IMR-90 (cell line): ENCODE measurements around the gene EPM2AIP1. TPM values are rescaled to one million over a fixed set of nuclear protein-coding genes. Genes with fewer than 3 reads are reported as not detected.

Experiments used
- ATAC-seq: fragments of 200-7000 bp; cut with Tn5 transposase; 2 replicates; pipeline ENCODE4 v1.9.1; 2020; ENCODE audit warnings: low read depth, mild to moderate bottlenecking, moderate library complexity
- BruUV-seq: library from RNA; stranded (reverse); fragments of 400-500 nt; replicated peaks from 2 replicates; lab custom pipeline; 2021; lab: Mats Ljungman, UMichigan
- CTCF ChIA-PET: fragments of 300-600 bp; formaldehyde crosslinking; extraction: SDS; loops from one replicate; lab custom pipeline; 2021; ENCODE audit warnings: antibody characterized with exemption; lab: Yijun Ruan, JAX
- POLR2A ChIA-PET: fragments of 300-600 bp; sonication (Branson Sonifier 250); formaldehyde crosslinking; loops from one replicate; lab custom pipeline; 2022; ENCODE audit warnings: antibody characterized with exemption; ENCODE audit not compliant: unreplicated experiment; lab: Charles Lee
- DNase-seq: peaks from one replicate; pipeline ENCODE4 v3.0.0; 2013
- H2AFZ ChIP-seq: replicated peaks from 2 replicates; pipeline ENCODE3; 2013; ENCODE audit warnings: low read length, mild to moderate bottlenecking; ENCODE audit not compliant: poor library complexity
- H2AK5ac ChIP-seq: 2 replicates; pipeline ENCODE4 v1.6.1; 2013; ENCODE audit warnings: low read depth, low read length, inconsistent platforms
- H2AK9ac ChIP-seq: replicated peaks from 2 replicates; pipeline ENCODE3; 2013; ENCODE audit warnings: mild to moderate bottlenecking, low read depth, low read length, moderate library complexity; ENCODE audit not compliant: poor library complexity
- H2BK120ac ChIP-seq: 2 replicates; pipeline ENCODE4 v1.6.1; 2013; ENCODE audit warnings: low read depth, low read length, inconsistent platforms
- H2BK15ac ChIP-seq: 3 replicates; pipeline ENCODE4 v1.6.1; 2013; ENCODE audit warnings: low read depth, low read length, inconsistent platforms
- H2BK20ac ChIP-seq: 2 replicates; pipeline ENCODE4 v1.6.1; 2013; ENCODE audit warnings: low read depth, mild to moderate bottlenecking, inconsistent platforms, low read length, moderate library complexity
- H2BK5ac ChIP-seq: 2 replicates; pipeline ENCODE4 v1.6.1; 2013; ENCODE audit warnings: mild to moderate bottlenecking, low read depth, low read length, inconsistent platforms; ENCODE audit not compliant: poor library complexity, severe bottlenecking
- H3K14ac ChIP-seq: replicated peaks from 2 replicates; pipeline ENCODE4 v1.6.1; 2013; ENCODE audit warnings: low read depth, low read length, inconsistent platforms
- H3K18ac ChIP-seq: 2 replicates; pipeline ENCODE4 v1.6.1; 2013; ENCODE audit warnings: low read depth, low read length, control low read depth
- H3K23ac ChIP-seq: 2 replicates; pipeline ENCODE4 v1.6.1; 2013; ENCODE audit warnings: low read depth, low read length, inconsistent platforms
- H3K27ac ChIP-seq: 2 replicates; pipeline ENCODE4 v1.5.1; 2013; ENCODE audit warnings: mild to moderate bottlenecking, control low read depth, low read length; ENCODE audit not compliant: insufficient read depth
- H3K27me3 ChIP-seq: 2 replicates; pipeline ENCODE4 v1.6.1; 2013; ENCODE audit warnings: low read length; ENCODE audit not compliant: control insufficient read depth, insufficient read depth
- H3K36me3 ChIP-seq: 2 replicates; pipeline ENCODE4 v1.6.1; 2013; ENCODE audit warnings: low read length, mixed read lengths; ENCODE audit not compliant: control insufficient read depth, insufficient read depth
- H3K4ac ChIP-seq: 2 replicates; pipeline ENCODE4 v1.6.1; 2013; ENCODE audit warnings: low read depth, low read length, inconsistent platforms
- H3K4me1 ChIP-seq: 2 replicates; pipeline ENCODE4 v1.6.1; 2013; ENCODE audit warnings: low read length, mixed read lengths; ENCODE audit not compliant: control insufficient read depth, insufficient read depth
- H3K4me2 ChIP-seq: 2 replicates; pipeline ENCODE4 v1.6.1; 2013; ENCODE audit warnings: low read depth, mild to moderate bottlenecking, control low read depth, low read length, moderate library complexity
- H3K4me3 ChIP-seq: 2 replicates; pipeline ENCODE4 v1.5.1; 2013; ENCODE audit warnings: low read depth, mild to moderate bottlenecking, control low read depth, low read length, moderate library complexity; ENCODE audit not compliant: insufficient read depth
- H3K56ac ChIP-seq: 2 replicates; pipeline ENCODE4 v1.6.1; 2013; ENCODE audit warnings: low read length, inconsistent platforms; ENCODE audit not compliant: insufficient read depth; ENCODE audit errors: extremely low read depth
- H3K79me1 ChIP-seq, 2 experiments: 2 replicates each; pipeline ENCODE4 v1.6.1; 2013; ENCODE audit warnings: low read length in 2 of 2, inconsistent platforms in 1 of 2, low read depth in 1 of 2
- H3K9ac ChIP-seq: 2 replicates; pipeline ENCODE4 v1.6.1; 2013; ENCODE audit warnings: low read depth, low read length, control low read depth
- H3K9me1 ChIP-seq: 2 replicates; pipeline ENCODE4 v1.6.1; 2013; ENCODE audit warnings: low read length, inconsistent platforms; ENCODE audit not compliant: insufficient read depth
- H3K9me3 ChIP-seq: 2 replicates; pipeline ENCODE4 v1.6.1; 2013; ENCODE audit warnings: low read length; ENCODE audit not compliant: control insufficient read depth, insufficient read depth
- H4K20me1 ChIP-seq: 2 replicates; pipeline ENCODE4 v1.6.1; 2013; ENCODE audit warnings: low read length, inconsistent platforms; ENCODE audit not compliant: insufficient read depth
- H4K5ac ChIP-seq: 2 replicates; pipeline ENCODE4 v1.6.1; 2013; ENCODE audit warnings: mild to moderate bottlenecking, low read depth, low read length, control low read depth
- H4K8ac ChIP-seq, 2 experiments: 2 replicates each; pipeline ENCODE4 v1.6.1; 2013; ENCODE audit warnings: low read depth in 2 of 2, low read length in 2 of 2, control low read depth in 1 of 2, inconsistent platforms in 1 of 2
- H4K91ac ChIP-seq: 2 replicates; pipeline ENCODE4 v1.6.1; 2013; ENCODE audit warnings: low read depth, low read length, inconsistent platforms; ENCODE audit not compliant: insufficient read depth
- CEBPB ChIP-seq: IDR thresholded peaks from 2 replicates; pipeline ENCODE4 v1.6.1; 2012; ENCODE audit warnings: low read depth, low read length, improper control_type of control experiment
- CHD1 ChIP-seq: IDR thresholded peaks from 2 replicates; pipeline ENCODE4 v1.6.1; 2012; ENCODE audit warnings: low read depth, low read length, improper control_type of control experiment
- ELK1 ChIP-seq: fragments of 150-350 bp; IDR thresholded peaks from 2 replicates; pipeline ENCODE4 v1.6.1; 2016; ENCODE audit warnings: low read depth, mild to moderate bottlenecking, low read length, moderate library complexity, borderline replicate concordance
- FOS ChIP-seq: fragments of 150-350 bp; IDR thresholded peaks from 2 replicates; pipeline ENCODE4 v1.6.1; 2016; ENCODE audit warnings: low read depth, low read length
- MAFK ChIP-seq: IDR thresholded peaks from 2 replicates; pipeline ENCODE4 v1.6.1; 2012; ENCODE audit warnings: low read depth, low read length, improper control_type of control experiment
- MXI1 ChIP-seq: IDR thresholded peaks from 2 replicates; pipeline ENCODE4 v1.6.1; 2012; ENCODE audit warnings: low read depth, mild to moderate bottlenecking, low read length, moderate library complexity, borderline replicate concordance
- NFE2L2 ChIP-seq: fragments of 150-350 bp; IDR thresholded peaks from 2 replicates; pipeline ENCODE4 v1.6.1; 2016; ENCODE audit warnings: low read depth, mild to moderate bottlenecking, low read length
- POLR2A ChIP-seq: IDR thresholded peaks from 2 replicates; pipeline ENCODE4 v1.6.1; 2012; ENCODE audit warnings: mild to moderate bottlenecking, low read depth, low read length
- RAD21 ChIP-seq: IDR thresholded peaks from 2 replicates; pipeline ENCODE4 v1.6.1; 2012; ENCODE audit warnings: low read length, improper control_type of control experiment
- RCOR1 ChIP-seq: IDR thresholded peaks from 2 replicates; pipeline ENCODE4 v1.6.1; 2012; ENCODE audit warnings: mild to moderate bottlenecking, low read length, improper control_type of control experiment; ENCODE audit not compliant: insufficient replicate concordance
- SMC3 ChIP-seq: fragments of 150-350 bp; IDR thresholded peaks from 2 replicates; pipeline ENCODE4 v1.6.1; 2016; ENCODE audit warnings: low read depth, mild to moderate bottlenecking, antibody characterized with exemption, low read length, moderate library complexity
- WGBS, 2 experiments: methylation state at CpG; one replicate each; pipeline versions ENCODE4 v1.1.5 to v1.1.7; 2013; ENCODE audit warnings: missing lambda C conversion rate in 2 of 2; ENCODE audit not compliant: insufficient read length in 1 of 2; ENCODE audit errors: extremely low coverage in 2 of 2; 5-methylcytosine and 5-hydroxymethylcytosine counted together
- dilution Hi-C: fragments of 300-500 bp; cut with HindIII; formaldehyde crosslinking; loops from one replicate; pipeline ENCODE4 v1.14.3; 2018; ENCODE audit warnings: low sequenced_read_pairs; ENCODE audit not compliant: unreplicated experiment
- in situ Hi-C: fragments of 300-500 bp; cut with MboI; formaldehyde crosslinking; loops from 3 replicates; pipeline ENCODE4 v1.14.3; 2019; ENCODE audit warnings: low sequenced_read_pairs, inconsistent platforms, mixed read lengths
- intact Hi-C: fragments of 100-400 bp; cut with micrococcal nuclease; formaldehyde crosslinking; loops from 2 replicates; pipeline ENCODE4 v1.10.0; 2022
- polyA plus RNA-seq, 3 experiments: library from polyadenylated mRNA; depleted of rRNA; stranded (reverse); fragments of >200 nt; gene quantifications; 2 replicates each; pipeline ENCODE4 v1.2.3, GENCODE V29; 2012; ENCODE audit warnings: low replicate concordance in 1 of 3
- total RNA-seq: library from RNA; depleted of rRNA; stranded (reverse); fragments of >200 nt; gene quantifications from 2 replicates; pipeline ENCODE4 v1.2.3, GENCODE V29; 2012
- TF ChIP-seq, protein P1 (sequence below): fragments of 150-350 bp; IDR thresholded peaks from 2 replicates; pipeline ENCODE4 v1.6.1; 2017; ENCODE audit warnings: mild to moderate bottlenecking, antibody characterized with exemption, low read length, low read depth

The EPM2AIP1 gene
- total and polyA plus RNA-seq, 2 of the 4 experiments (the other 2 are of a cell fraction), result 6.4 to 13.4 TPM

DNA sequence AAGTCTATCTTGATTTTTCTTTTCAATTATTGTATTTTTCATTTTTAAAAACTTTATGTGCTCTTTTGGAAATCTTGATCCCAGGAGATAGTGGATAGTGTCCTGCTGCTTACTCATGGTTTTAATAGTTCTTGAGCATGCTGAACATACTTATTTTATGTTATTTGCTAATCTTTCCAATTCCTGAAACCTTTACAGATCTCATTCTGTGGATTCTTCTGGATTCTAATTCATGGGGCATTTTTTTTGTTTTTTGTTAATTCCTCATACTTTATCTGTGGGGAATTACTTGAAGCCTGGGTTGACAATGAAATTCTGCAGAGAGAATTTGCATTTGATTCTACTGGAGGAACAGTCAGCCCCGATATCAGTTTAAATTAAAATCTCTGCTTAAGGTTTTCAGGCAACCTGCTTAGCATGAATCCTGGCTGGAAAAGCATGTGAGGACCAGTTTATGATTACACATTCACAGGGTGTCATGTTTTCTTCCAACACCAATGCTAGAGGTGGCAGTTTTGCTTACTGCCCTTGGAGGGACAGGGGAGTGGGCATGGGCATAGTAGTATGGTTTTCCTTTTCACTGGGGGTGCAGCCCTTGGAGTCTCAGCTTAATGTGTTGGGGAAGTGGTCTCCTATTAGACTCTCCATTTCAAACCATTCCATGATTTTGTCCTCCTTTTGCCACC is 46.4 kb upstream of the EPM2AIP1 start:
- WGBS, 2 experiments, result no CpG with 5 or more reads among the region's 1 CpG
- H2AFZ ChIP-seq, result no peak overlapping the region
- no peak overlapping the region for H3K9ac ChIP-seq
- ATAC-seq (no peak), DNase-seq (no peak)
- no peak overlapping the region for H2BK5ac ChIP-seq
- H2BK20ac ChIP-seq, result no peak overlapping the region
- H3K4ac ChIP-seq, result no peak overlapping the region
- H4K91ac ChIP-seq, result no peak overlapping the region
- no peak overlapping the region for H2BK15ac ChIP-seq
- peaks cover 0 to 15% of the 10 kb centered on the region in 2 experiments; a peak in 2 of 4 replicates for H3K79me1 ChIP-seq
- H3K36me3 ChIP-seq, result peaks cover 25% of the 10 kb centered on the region
- intact Hi-C loops (no loop called here), in situ Hi-C loops (no loop called here), dilution Hi-C loops (no loop called here)
- no peak overlapping the region for H3K23ac ChIP-seq
- H2AK5ac ChIP-seq, result no peak overlapping the region
- H3K4me3 ChIP-seq, result no peak overlapping the region
- TF ChIP-seq MXI1, result no peak
- no peak for TF ChIP-seq SMC3
- no peak for TF ChIP-seq CEBPB
- TF ChIP-seq POLR2A, result no peak
- TF ChIP-seq FOS, result no peak
- no peak for TF ChIP-seq RCOR1
- TF ChIP-seq, protein P1, sequence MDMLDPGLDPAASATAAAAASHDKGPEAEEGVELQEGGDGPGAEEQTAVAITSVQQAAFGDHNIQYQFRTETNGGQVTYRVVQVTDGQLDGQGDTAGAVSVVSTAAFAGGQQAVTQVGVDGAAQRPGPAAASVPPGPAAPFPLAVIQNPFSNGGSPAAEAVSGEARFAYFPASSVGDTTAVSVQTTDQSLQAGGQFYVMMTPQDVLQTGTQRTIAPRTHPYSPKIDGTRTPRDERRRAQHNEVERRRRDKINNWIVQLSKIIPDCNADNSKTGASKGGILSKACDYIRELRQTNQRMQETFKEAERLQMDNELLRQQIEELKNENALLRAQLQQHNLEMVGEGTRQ, result no peak
- no peak for TF ChIP-seq MAFK
- TF ChIP-seq RAD21, result no peak
- TF ChIP-seq NFE2L2, result no peak
- TF ChIP-seq CHD1, result no peak
- TF ChIP-seq ELK1, result no peak
- H2BK120ac ChIP-seq, result no peak overlapping the region
- no peaks in the 10 kb centered on the region for H3K27me3 ChIP-seq
- CTCF ChIA-PET, result no interaction called here
- no peak overlapping the region for H3K56ac ChIP-seq
- POLR2A ChIA-PET, result no interaction called here
- no peak overlapping the region for H3K14ac ChIP-seq
- H3K18ac ChIP-seq, result no peak overlapping the region
- BruUV-seq, result no TSS peak
- H2AK9ac ChIP-seq, result no peak overlapping the region
- peaks cover 3% of the 10 kb centered on the region for H3K9me3 ChIP-seq
- H3K4me1 ChIP-seq, result peaks cover 2% of the 10 kb centered on the region
- H4K5ac ChIP-seq, result no peak overlapping the region
- H3K9me1 ChIP-seq, result peaks cover 10% of the 10 kb centered on the region
- no peak overlapping the region for H4K8ac ChIP-seq
- H4K20me1 ChIP-seq, result no peaks in the 10 kb centered on the region
- no peak overlapping the region for H3K27ac ChIP-seq
- no peak overlapping the region for H3K4me2 ChIP-seq
